Parathyroid adenoma (tissue), 2 donors: ENCODE data around the gene ACO2.
"Not testable (repeated sequence)": the region's sequence is repeated elsewhere in the genome, so short reads cannot be mapped to it uniquely, and the experiment has no call there.

Source experiments
- H2AFZ ChIP-seq: fragments of 300-600 bp; sonication (generic); one replicate; pipeline ENCODE4 v1.7.0; 2017; ENCODE audit warnings: antibody characterized with exemption, mild to moderate bottlenecking
- H3K27ac ChIP-seq: fragments of 300-600 bp; sonication (generic); one replicate; pipeline ENCODE4 v1.7.0; 2017
- H3K27me3 ChIP-seq: fragments of 300-600 bp; sonication (generic); one replicate; pipeline ENCODE4 v1.7.0; 2017; ENCODE audit warnings: low read length; ENCODE audit not compliant: control insufficient read depth, insufficient read depth
- H3K36me3 ChIP-seq: fragments of 300-600 bp; sonication (generic); one replicate; pipeline ENCODE4 v1.7.0; 2017; ENCODE audit warnings: low read length; ENCODE audit not compliant: control insufficient read depth, insufficient read depth
- H3K4me1 ChIP-seq: fragments of 300-600 bp; sonication (generic); one replicate; pipeline ENCODE4 v1.7.0; 2017; ENCODE audit warnings: control low read depth
- H3K4me2 ChIP-seq: fragments of 300-600 bp; sonication (generic); one replicate; pipeline ENCODE4 v1.7.0; 2017; ENCODE audit warnings: low read length
- H3K4me3 ChIP-seq: fragments of 300-600 bp; sonication (generic); one replicate; pipeline ENCODE4 v1.7.0; 2017; ENCODE audit warnings: low read depth, low read length
- H3K79me2 ChIP-seq: fragments of 300-600 bp; sonication (generic); one replicate; pipeline ENCODE4 v1.7.0; 2017; ENCODE audit warnings: control low read depth
- H3K9ac ChIP-seq: fragments of 300-600 bp; sonication (generic); one replicate; pipeline ENCODE4 v1.7.0; 2017; ENCODE audit warnings: mild to moderate bottlenecking
- H3K9me3 ChIP-seq: fragments of 300-600 bp; sonication (generic); one replicate; pipeline ENCODE4 v1.7.0; 2017; ENCODE audit warnings: low read length; ENCODE audit not compliant: control insufficient read depth
- CTCF ChIP-seq: fragments of 300-600 bp; sonication (generic); IDR thresholded peaks from one replicate; pipeline ENCODE4 v1.7.0; 2017; ENCODE audit warnings: antibody characterized with exemption, mild to moderate bottlenecking
- donor health status: primary hyperparathyroidism.

ACO2 gene

GRCh38 chr22:41565403-41566054, 96.6 kb downstream of the ACO2 start:
- H2AFZ ChIP-seq, result no peak overlapping the region
- TF ChIP-seq CTCF, result no peak
- H3K27me3 ChIP-seq, result no peaks in the 10 kb centered on the region
- H3K79me2 ChIP-seq, result no peaks in the 10 kb centered on the region
- no peak overlapping the region for H3K9ac ChIP-seq
- no peaks in the 10 kb centered on the region for H3K9me3 ChIP-seq
- no peak overlapping the region for H3K27ac ChIP-seq
- H3K4me3 ChIP-seq, result no peak overlapping the region
- H3K36me3 ChIP-seq, result no peaks in the 10 kb centered on the region
- no peaks in the 10 kb centered on the region for H3K4me1 ChIP-seq
- no peak overlapping the region for H3K4me2 ChIP-seq

GRCh38 chr22:41567512-41567768, 98.5 kb downstream of the ACO2 start:
- no peaks in the 10 kb centered on the region for H3K27me3 ChIP-seq
- no peak overlapping the region for H3K4me2 ChIP-seq
- H3K9ac ChIP-seq, result no peak overlapping the region
- no peak overlapping the region for H2AFZ ChIP-seq
- TF ChIP-seq CTCF, result no peak
- H3K36me3 ChIP-seq, result no peaks in the 10 kb centered on the region
- H3K79me2 ChIP-seq, result no peaks in the 10 kb centered on the region
- H3K9me3 ChIP-seq, result no peaks in the 10 kb centered on the region
- H3K4me3 ChIP-seq, result no peak overlapping the region
- no peaks in the 10 kb centered on the region for H3K4me1 ChIP-seq
- H3K27ac ChIP-seq, result no peak overlapping the region

DNA sequence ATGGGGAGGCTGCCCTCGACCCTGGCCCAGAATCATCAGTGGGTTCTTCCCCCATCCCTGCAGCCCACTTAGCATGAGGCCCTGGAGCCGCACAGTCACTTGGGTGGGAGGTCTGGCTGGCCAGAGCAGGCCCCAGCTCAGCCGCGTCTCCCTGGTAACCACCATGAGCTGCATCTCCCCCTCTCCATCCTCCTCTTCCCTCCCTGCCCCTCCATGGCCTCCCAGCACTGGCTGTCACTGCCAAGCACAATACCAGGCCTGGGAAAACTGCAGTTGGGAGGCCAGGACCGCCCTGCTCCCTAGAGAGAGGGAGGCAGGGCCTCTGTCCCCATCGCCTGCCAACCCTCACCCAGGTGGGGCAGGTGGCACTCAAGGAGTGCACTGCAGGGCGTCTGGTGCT, 99.9 kb downstream of the ACO2 start:
- H2AFZ ChIP-seq, result no peak overlapping the region
- no peaks in the 10 kb centered on the region for H3K9me3 ChIP-seq
- H3K4me2 ChIP-seq, result no peak overlapping the region
- H3K27me3 ChIP-seq, result no peaks in the 10 kb centered on the region
- H3K36me3 ChIP-seq, result no peaks in the 10 kb centered on the region
- no peaks in the 10 kb centered on the region for H3K79me2 ChIP-seq
- H3K27ac ChIP-seq, result no peak overlapping the region
- H3K9ac ChIP-seq, result no peak overlapping the region
- H3K4me1 ChIP-seq, result no peaks in the 10 kb centered on the region
- no peak overlapping the region for H3K4me3 ChIP-seq
- TF ChIP-seq CTCF, result no peak

- H3K9ac ChIP-seq, result no peak overlapping the region
- no peaks in the 10 kb centered on the region for H3K36me3 ChIP-seq
- no peaks in the 10 kb centered on the region for H3K9me3 ChIP-seq
- H3K27me3 ChIP-seq, result no peaks in the 10 kb centered on the region
- H3K4me1 ChIP-seq, result no peaks in the 10 kb centered on the region
- no peak for TF ChIP-seq CTCF
- no peak overlapping the region for H2AFZ ChIP-seq
- no peak overlapping the region for H3K4me2 ChIP-seq
- no peaks in the 10 kb centered on the region for H3K79me2 ChIP-seq
- no peak overlapping the region for H3K4me3 ChIP-seq
- no peak overlapping the region for H3K27ac ChIP-seq
Measured at GRCh38 chr22:41570221-41570620, 101.3 kb downstream of the ACO2 start.

- Histone ChIP-seq H3K27ac (no peak overlapping the region), H3K4me2 (no peak overlapping the region), H3K4me3 (no peak overlapping the region), H3K9ac (no peak overlapping the region), H3K36me3 (no peaks in the 10 kb centered on the region), H3K4me1 (no peaks in the 10 kb centered on the region), H2AFZ (no peak overlapping the region), H3K79me2 (no peaks in the 10 kb centered on the region), H3K27me3 (no peaks in the 10 kb centered on the region), H3K9me3 (no peaks in the 10 kb centered on the region)
- TF ChIP-seq CTCF, result no peak
Measured at GRCh38 chr22:41571786-41572185, 102.9 kb downstream of the ACO2 start.

DNA sequence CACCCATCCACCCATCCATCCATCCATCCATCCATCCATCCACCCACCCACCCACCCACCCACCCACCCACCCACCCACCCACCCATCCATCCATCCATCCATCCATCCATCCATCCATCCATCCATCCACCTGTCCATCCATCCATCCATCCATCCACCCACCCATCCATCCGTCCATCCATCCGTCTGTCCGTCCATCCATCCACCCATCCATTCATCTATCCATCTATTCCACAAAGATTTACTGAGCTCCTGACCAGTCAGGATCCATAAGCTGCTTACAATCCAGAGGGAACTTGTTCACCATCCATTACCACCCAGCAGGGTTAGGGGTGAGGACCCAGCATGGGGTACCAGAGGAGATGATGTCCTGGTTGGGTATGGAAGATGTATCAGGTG, 103.4 kb downstream of the ACO2 start:
- not testable (repeated sequence) for H3K36me3 ChIP-seq, H3K27ac ChIP-seq, H3K79me2 ChIP-seq, H2AFZ ChIP-seq, H3K4me1 ChIP-seq, H3K27me3 ChIP-seq, H3K4me3 ChIP-seq, H3K9ac ChIP-seq, H3K4me2 ChIP-seq, H3K9me3 ChIP-seq
